HG03442 (cell line): ENCODE data around the gene LILRB3.

ENCODE experiments used
- ATAC-seq: cut with Tn5 transposase; IDR thresholded peaks from one replicate; pipeline ENCODE4 v1.9.1; 2021; ENCODE audit warnings: mild to moderate bottlenecking, moderate library complexity; ENCODE audit not compliant: unreplicated experiment

Gene LILRB3

DNA sequence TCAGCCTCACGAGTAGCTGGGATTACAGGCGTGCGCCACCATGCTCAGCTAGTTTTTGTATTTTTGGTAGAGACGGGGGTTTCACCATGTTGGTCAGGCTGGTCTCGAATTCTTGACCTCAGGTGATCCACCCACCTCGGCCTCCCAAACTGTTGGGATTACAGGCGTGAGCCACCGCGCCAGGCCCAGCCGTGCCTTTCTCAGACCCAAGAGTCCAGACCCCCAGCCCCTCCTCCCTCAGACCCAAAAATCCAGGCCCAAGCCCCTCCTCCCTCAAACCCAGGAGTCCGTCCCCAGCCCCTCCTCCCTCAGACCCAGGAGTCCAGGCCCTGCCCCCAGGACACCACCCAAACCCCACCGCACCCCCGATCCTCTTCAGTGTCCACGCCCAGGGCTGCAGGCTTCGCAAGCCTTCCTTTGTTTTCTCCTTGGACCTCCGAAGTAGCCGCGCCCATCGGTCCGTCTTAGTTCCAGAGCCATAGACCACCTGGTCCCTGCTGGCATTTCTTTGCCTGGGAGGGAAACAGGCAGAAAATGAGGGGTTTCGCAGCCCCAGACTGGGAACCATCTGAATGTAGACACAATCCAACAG lies 53.6 kb downstream of the LILRB3 start:
- ATAC-seq = no peak

DNA sequence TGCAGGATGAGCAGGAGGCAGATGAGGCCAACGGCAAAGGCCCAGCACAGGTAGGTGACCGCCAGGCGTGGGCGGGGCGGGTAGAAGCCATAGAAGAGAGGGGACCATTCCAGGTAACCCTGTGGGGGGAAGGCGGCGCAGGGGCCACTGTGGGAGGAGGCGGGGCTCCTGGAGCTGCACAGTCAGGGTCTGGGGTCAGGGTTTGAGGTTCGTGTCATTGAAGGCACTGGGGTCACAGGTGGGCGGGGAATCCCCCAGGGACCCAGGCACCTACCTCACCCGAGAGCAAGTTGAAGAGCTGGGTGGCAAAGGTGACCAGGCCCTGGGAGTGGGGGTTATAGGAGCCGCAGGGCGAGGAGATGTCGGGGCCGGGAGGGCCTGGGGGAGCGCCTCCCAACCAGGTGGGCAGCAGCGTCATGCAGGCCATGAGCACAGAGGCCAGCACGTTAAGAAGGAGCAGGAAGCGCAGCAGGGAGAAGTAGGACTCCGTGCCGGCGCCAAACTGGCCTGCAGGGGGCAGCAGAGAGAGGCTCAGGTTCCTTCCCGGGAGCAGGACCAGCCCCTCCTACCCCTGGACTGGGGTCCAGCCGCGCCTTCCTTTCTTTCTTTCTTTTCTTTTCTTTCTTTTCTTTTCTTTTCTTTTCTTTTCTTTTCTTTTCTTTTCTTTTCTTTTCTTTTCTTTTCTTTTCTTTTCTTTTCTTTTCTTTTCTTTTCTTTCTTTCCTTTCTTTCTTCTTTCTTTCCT lies 54.5 kb downstream of the LILRB3 start:
- peak; percentile 50 for ATAC-seq
